GM19193 (cell line): ENCODE measurements around the gene ZMYND11.
A peak's percentile ranks its signal among the peaks of the same experiment; 100 is the strongest.

Experiments
- POLR2A ChIP-seq: IDR thresholded peaks from 4 replicates; pipeline ENCODE4 v1.6.1; 2011; ENCODE audit not compliant: insufficient read depth, insufficient read length; ENCODE audit errors: extremely low read depth

Gene ZMYND11

DNA sequence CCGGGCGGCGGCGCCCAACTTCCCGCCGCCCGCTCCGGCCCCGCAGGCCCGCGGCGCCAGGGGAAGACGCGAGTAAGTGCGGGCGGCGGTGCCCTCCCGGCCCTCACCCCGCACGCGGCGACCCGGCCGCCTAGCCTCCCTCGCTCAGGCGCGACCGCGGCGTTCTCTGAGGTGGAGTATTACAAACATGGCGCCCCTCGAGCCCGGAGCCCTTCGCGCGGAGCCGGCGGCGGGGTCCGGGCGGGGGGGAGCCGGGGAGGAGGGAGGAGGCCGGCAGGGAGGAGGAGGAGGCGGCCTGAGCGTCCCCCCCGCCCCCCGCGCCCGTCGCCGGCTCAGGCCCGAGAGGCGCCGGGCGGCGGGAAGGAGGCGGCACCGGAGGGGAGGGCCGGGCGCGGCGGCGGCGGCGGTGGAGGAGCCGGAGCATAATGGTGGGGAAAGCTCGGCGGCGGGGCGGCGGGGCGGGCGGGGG is at the start of gene ZMYND11:
ZMYND11 (plus strand) TSS at position 324 of the 469 bp plus-strand sequence. CDS start 44,558 bp downstream, outside the sequence.
- TF ChIP-seq POLR2A: peak; percentile 58

DNA sequence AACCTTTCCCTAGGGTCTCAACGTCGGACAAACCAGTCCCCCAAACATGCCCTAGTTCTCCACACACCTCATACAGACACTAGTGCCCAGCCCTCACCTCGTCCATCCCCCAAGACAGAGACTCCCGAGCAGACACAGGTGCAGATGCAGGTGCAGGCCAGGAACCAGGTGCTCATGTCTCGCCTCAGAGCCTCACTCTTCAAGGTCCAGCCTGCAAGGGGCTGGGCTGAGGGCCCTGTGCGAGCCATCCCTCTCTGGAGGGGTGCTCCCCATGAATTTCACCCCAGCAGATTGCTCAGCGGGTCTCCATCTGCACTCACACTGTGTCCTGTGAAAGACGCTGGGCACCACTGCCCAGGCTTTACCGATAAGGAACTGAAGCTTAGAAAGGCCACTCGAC is 49.2 kb upstream of the ZMYND11 start:
- TF ChIP-seq POLR2A: no peak

GRCh38 chr10:87177-88080 is 47.8 kb upstream of the ZMYND11 start:
- TF ChIP-seq POLR2A: no peak

DNA sequence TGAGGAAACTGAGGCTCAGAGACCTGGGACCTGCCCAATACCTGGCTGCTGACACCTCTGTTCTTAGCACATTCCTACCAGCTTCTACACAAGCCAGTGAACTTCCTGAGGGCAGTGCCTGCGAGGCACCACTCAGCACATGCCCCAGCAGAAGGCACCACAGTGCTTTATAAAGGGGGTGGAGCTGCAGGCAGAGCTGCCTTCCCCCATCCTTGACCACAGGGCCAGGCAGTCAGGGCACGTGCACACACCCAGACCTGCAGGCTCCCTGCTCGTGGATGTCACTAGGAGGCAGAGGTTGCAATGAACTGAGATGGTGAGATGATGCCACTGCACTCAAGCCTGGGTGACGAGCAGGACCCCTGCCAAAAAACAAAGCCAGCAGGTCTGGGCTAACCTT is 47.0 kb upstream of the ZMYND11 start:
- TF ChIP-seq POLR2A: no peak

- TF ChIP-seq POLR2A: no peak
These were observed 46.0 kb upstream of the ZMYND11 start for GRCh38 chr10:89248-89647.

- TF ChIP-seq POLR2A: no peak
These were observed 45.1 kb upstream of the ZMYND11 start for GRCh38 chr10:90161-90560.

- no peak for TF ChIP-seq POLR2A
These were observed 43.9 kb upstream of the ZMYND11 start for GRCh38 chr10:91313-91712.

DNA sequence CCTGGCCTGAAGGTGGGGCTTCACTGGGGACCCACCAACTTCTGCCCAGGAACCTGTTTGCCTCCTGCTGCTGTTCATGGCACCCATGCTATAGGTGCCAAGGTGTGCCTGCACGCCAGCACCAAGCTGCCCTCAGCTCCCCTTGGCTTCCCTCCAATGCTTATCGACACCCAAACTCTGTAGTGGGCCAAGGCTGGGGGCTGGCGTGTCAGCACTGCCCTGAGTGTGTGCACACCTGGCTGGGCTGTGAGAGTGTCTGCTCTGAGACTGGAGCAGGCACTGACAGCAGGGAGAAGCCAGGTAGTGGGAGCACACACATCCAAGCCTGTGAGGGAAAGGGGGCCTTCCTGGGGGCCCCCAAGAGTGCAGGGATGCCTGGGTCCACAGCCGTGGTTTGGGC is 43.1 kb upstream of the ZMYND11 start:
- no peak for TF ChIP-seq POLR2A

DNA sequence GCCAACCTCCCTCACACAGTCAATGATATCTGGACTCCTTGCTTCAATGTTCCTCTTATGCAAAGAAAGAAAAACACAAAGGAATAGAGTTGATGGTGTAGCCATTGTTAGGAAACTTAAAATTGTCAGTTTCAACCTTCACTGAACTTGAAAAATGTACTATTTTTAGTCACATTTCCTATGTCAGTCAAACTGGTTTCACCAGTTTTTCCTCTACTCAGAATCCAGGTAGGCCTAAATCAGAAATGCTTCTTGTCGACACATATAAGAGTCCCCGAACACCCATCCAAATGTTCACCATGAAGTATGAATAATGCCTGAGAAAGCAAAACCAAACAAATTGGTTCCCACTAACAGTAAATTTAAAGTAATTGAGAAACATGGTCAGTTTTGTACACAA is 42.4 kb upstream of the ZMYND11 start:
- no peak for TF ChIP-seq POLR2A

DNA sequence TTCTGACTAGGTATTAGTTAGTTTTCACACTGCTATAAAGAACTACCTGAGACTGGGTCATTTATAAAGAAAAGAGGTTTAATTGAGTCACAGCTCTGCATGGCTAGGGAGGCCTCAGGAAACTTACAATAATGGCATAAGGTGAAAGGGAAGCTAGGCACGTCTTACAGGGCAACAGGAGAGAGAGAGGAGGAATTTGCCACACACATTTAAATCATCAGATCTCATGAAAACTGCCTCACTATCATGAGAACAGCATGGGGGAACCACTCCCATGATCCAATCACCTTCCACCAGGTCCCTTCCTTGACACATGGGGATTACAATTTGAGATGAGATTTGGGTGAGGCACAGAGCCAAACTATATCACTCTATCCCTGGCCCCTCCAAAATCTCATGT is 40.6 kb upstream of the ZMYND11 start:
- no peak for TF ChIP-seq POLR2A

- no peak for TF ChIP-seq POLR2A
These were observed 39.7 kb upstream of the ZMYND11 start for GRCh38 chr10:95356-96115.

GRCh38 chr10:96466-96865 is 38.8 kb upstream of the ZMYND11 start:
- TF ChIP-seq POLR2A: no peak

DNA sequence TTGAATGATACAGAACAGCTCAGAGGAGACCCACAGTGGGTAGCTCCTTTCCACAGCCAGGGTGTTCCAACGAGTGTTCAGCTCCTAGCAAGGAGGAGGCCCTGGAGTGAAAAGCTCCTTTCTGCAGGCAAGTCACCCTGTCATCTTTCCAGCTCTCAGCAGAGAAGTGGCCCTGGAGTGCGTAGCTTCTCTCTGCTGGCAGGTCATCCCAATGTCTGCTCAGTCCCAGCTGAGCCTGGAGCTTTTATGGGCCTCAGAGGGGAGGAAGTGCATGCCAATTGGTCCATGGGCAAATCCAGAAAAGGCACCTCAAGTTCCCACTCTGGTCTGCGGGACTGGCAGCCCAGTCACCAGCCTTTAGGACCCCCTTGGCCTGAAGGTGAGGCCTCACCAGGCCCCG is 30.8 kb upstream of the ZMYND11 start:
- no peak for TF ChIP-seq POLR2A

DNA sequence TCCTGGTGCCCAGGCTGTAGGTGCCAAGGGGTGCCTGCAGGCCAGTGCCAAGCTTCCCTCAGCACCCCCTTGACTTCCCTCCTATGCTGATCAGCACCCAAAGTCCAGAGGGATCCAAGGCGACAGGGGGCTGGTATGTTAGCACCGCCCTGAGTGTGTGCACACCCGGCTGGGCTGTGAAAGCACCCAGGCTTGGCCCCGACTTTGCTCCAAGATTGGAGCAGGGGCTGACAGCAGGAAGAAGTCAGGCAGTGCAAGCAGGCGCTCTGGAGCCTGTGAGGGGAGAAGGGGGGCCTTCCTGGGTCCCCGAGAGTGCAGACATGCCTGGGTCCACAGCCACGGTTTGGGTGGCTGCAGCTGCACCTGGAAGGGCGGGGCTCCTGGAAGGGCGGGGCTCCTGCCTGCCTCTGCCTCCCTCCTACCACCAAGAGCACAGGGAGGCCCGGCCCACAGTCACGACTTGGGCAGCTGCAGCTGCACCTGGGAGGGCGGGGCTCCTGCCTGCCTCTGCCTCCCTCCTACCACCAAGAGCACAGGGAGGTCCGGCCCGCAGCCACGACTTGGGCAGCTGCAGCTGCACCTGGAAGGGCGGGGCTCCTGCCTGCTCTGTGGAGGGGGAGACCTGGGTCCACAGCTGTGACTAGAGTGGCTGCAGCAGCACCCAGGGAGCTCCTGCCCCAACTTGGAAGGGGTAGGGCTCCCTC is 30.2 kb upstream of the ZMYND11 start:
- TF ChIP-seq POLR2A: no peak

- no peak for TF ChIP-seq POLR2A
These were observed 29.4 kb upstream of the ZMYND11 start for GRCh38 chr10:105806-106205.
